ENCODE data around the gene KCNH1.

Gene KCNH1

GRCh38 chr1:210686841-210687240, 447.1 kb downstream of the KCNH1 start:
- H3K4me3 ChIP-seq (ENCODE audit: low read depth, low read length): no peak overlapping the region
- DNase-seq (ENCODE audit: low read depth): no peak
- no peak for TF ChIP-seq CTCF (IDR thresholded peaks at IDR 0.05; ENCODE audit: control insufficient read depth, extremely low read depth, insufficient read depth)

DNA sequence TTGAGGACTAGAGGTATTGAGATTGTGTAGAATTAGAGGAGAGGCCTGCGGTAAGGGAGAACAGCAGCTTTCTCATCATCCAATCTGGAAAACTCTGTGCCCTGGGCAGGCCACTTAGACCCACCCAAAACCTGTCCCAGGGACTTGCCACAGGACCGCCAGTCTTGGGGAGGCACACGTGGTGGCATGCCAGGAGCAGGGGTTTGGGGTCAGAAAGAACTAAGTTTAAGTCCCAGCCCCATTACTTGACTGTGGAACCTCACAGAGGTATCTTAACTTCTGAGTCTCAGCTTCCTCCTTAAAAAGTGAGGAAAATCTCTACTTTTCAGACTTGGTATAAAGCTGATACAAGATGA, 448.7 kb downstream of the KCNH1 start:
- no peak overlapping the region for H3K4me3 ChIP-seq (ENCODE audit: low read depth, low read length)
- no peak for DNase-seq (ENCODE audit: low read depth)
- no peak for TF ChIP-seq CTCF (IDR thresholded peaks at IDR 0.05; ENCODE audit: control insufficient read depth, extremely low read depth, insufficient read depth)

DNA sequence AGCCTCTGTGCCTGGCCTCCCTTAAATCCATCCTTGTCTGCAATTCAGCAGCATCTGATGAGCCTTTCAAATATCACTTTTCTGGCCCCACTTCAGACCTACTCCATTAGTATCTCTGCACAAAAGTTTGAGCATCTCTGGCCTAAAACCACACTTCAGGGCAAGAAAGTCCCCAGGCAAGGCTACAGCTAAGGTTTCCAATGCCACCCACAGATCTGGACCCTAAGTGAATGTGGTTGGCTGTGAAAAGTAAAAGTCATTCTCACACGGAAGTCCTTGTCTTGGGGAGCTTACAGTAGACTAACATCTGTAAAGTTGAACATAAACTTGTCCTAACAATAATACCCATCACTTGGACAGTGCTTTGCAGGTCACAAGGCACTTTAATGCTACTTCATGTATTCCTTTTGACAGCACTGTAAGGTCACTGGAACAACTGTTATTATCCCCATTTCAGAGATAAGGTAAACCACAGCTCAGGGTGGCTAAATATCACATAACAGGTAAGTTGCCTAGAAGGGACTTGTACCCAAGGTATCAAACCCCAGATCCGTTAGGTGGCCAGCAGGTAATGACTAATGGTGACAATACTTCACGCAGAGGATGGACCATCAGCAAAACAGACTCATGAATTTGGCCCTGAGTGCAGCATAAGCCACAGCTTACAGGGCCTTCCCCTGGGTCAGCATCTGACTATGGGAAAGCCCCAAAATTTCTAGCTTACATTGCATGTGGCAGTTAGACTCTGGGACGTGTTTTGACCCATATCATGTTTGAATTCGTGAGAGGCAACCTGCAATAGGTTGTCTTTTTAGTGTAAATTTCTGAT, 449.3 kb downstream of the KCNH1 start:
- no peak overlapping the region for H3K4me3 ChIP-seq (ENCODE audit: low read depth, low read length)
- no peak for TF ChIP-seq CTCF (IDR thresholded peaks at IDR 0.05; ENCODE audit: control insufficient read depth, extremely low read depth, insufficient read depth)
- DNase-seq (ENCODE audit: low read depth): no peak

GRCh38 chr1:210683403-210684047, 450.4 kb downstream of the KCNH1 start:
- no peak for DNase-seq (ENCODE audit: low read depth)
- no peak overlapping the region for H3K4me3 ChIP-seq (ENCODE audit: low read depth, low read length)
- no peak for TF ChIP-seq CTCF (IDR thresholded peaks at IDR 0.05; ENCODE audit: control insufficient read depth, extremely low read depth, insufficient read depth)

DNA sequence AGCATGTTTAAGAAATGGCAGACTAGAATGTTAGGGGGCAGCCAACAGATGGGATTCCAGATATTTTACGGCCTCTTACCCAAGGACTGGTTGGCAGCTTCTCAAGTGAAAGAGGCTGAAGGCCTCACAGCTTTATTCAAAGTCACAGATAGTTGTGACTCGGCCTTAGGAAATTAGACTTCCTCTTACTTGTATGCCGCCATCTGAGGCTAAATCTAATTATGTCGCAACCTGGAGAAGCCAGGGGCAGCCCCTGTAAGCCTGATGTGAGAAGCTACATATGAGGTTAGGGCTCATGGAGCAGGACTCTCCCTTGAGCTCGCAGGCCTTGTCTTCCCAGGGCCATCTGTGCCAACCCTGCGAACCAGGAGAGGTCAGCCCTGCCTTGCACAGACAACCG, 452.8 kb downstream of the KCNH1 start:
- H3K4me3 ChIP-seq (ENCODE audit: low read depth, low read length): no peak overlapping the region
- no peak for TF ChIP-seq CTCF (IDR thresholded peaks at IDR 0.05; ENCODE audit: control insufficient read depth, extremely low read depth, insufficient read depth)
- DNase-seq (ENCODE audit: low read depth): no peak

GRCh38 chr1:210678306-210678705, 455.6 kb downstream of the KCNH1 start:
- DNase-seq (ENCODE audit: low read depth): no peak
- no peak overlapping the region for H3K4me3 ChIP-seq (ENCODE audit: low read depth, low read length)
- TF ChIP-seq CTCF (IDR thresholded peaks at IDR 0.05; ENCODE audit: control insufficient read depth, extremely low read depth, insufficient read depth): no peak

All from LNCaP clone FGC (cell line).